ENCODE measurements around the gene THAP3.

The THAP3 gene

DNA sequence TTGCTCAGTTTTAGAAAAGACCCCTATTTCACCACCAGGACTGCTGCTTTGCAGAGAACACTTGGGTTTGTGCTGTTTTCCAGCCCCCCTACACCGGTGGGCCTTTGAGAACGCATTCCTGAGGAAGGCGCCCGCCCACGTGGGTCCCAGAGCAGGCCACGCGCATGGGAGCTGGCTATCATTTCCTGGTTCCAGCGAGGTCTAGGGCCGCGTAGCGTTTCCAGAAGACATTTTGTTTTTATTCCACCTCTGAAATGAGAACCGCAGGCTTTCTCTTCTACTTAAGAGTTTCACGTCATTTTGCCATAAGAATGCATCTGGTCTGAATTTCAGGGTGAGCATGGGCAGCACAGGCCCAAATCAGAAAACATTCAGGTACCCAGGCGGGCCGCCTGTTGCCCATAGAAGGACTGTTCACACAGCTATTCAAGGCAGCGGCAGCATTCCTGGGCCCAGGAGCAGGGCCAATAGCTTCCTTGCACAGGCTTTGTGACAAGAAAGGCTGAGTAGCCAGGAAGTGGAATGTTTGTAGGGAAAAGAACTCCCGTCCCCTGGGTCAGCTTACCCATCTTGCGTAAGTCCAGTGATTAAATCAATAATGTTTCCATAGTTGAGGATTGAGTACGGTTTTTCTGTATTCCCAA is 20.6 kb upstream of the THAP3 start:
- in situ Hi-C loops (cut with MboI; ENCODE audit: low sequenced_read_pairs), result no loop called here

DNA sequence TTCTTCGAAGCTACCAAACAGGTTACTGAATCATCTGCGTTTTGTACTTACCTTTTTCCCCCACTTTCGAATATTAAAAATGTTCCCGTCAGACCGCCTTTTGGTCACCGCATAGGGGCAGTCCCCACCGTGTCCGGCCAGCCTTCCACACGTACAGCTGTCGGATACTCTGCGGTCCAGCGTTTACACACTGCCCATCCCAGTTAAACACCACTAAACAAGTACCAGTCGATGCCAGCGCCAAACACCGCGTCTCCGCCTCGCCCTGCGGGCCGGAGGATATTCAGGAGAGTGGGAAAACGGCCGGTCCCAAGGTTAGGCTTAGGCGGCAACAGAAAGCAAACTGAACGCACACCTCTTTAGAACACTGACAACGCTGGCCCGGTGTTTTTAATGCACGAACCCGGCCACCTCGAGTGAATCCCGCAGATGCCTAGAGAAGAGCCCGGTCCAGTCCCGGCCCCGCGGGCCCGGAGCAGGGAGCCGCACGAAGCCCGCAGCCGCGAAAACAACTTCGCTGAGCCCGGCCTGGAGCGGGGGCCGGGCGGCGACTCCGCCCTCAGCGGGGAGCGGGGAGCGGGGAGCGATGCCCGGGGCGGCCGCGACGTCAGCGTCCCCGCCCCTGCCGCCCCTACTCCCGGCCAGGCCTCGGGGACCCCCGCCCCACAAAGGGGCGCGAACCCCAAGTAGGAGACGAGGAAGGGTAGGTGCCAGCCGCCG is 11.9 kb upstream of the THAP3 start:
- in situ Hi-C loops (cut with MboI; ENCODE audit: low sequenced_read_pairs), result no loop called here

DNA sequence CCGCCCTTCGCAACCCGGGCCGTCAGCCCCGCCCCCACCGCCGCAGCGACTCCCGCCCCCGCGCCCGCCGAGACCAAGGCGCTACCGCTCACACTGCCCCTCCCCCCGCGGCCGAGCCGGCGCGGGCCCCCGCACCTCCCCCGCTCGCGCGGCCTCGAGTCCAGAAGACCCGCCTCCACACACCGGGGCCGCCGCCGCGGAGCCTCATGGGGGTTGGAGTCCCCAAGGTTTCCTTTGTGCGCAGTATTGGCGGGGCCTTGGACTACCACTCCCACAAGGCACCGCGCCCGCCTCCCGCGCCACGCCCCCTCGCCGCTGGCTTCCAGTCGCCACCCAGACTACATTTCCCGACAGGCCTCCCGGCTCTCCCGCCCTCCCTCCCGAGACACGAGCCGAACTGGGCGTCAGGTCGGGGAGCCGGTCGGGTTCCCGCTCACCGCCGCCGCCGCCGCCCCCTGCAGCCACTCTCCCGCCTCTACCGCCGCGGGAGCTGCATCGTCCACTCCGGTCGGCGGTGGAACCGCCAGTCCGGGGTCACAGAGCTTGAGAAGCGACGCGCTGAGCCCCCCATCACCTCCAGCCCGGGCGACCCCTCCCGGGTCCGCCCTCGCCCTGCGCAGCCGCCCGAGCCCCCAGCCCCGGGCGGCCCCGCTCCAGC is 11.2 kb upstream of the THAP3 start, which contains the start of gene PHF13:
TSS of gene PHF13 (plus strand) at position 371 of the 658 bp plus-strand sequence. CDS start 336 bp downstream, outside the sequence.
- in situ Hi-C loops (cut with MboI; ENCODE audit: low sequenced_read_pairs), result no loop called here

- in situ Hi-C loops (cut with MboI; ENCODE audit: low sequenced_read_pairs), result no loop called here
These were observed 10.4 kb upstream of the THAP3 start for GRCh38 chr1:6614019-6614928.

- in situ Hi-C loops (cut with MboI; ENCODE audit: low sequenced_read_pairs), result no loop called here
These were observed 9.5 kb upstream of the THAP3 start for GRCh38 chr1:6614929-6615785.

- in situ Hi-C loops (cut with MboI; ENCODE audit: low sequenced_read_pairs), result no loop called here
These were observed 5.6 kb upstream of the THAP3 start for GRCh38 chr1:6619045-6619444.

DNA sequence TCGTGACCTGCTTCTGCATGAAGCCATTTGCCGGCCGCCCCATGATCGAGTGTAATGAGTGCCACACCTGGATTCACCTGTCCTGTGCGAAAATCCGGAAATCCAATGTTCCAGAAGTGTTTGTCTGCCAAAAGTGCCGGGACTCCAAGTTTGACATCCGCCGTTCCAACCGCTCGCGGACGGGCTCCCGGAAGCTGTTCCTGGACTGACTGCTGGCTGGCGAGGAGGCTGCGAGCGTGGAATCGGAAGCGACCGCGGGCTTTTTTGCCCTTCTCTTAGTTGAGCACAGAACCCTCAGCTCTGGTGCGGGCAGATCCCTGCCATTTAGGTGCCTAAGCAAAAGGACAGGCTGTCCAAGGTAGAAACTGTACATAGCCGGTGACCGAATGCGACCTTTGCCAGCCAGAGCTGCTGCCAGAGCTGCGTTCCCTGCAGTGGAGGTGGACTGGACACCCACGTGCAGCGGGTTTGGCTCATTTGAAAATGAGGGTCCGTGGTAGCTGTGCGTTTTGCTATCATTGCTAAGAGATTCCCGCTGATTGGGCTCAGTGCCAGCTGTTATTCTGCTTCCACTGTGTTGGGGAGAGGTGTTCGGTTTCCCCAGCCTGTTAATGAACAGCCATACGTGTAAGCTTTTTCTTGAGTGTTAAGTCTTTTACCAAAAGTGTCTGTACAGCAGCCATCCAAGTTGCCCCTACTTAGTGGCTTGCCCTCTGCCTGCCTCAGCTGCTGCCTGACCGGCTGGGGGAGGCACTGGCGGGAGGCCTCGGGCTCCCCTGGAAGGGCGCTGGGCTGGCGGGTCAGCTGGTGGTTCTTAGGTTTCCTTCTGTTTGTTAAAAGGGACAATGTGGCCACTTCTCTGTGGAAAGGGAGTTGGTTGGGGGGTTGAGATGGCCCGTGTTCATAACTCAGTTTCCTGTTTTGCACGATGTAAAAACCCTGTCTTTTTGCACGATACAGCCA is 3.0 kb upstream of the THAP3 start:
- in situ Hi-C loops (cut with MboI; ENCODE audit: low sequenced_read_pairs), result no loop called here

GRCh38 chr1:6622396-6623152 is 2.1 kb upstream of the THAP3 start:
- in situ Hi-C loops (cut with MboI; ENCODE audit: low sequenced_read_pairs), result no loop called here

DNA sequence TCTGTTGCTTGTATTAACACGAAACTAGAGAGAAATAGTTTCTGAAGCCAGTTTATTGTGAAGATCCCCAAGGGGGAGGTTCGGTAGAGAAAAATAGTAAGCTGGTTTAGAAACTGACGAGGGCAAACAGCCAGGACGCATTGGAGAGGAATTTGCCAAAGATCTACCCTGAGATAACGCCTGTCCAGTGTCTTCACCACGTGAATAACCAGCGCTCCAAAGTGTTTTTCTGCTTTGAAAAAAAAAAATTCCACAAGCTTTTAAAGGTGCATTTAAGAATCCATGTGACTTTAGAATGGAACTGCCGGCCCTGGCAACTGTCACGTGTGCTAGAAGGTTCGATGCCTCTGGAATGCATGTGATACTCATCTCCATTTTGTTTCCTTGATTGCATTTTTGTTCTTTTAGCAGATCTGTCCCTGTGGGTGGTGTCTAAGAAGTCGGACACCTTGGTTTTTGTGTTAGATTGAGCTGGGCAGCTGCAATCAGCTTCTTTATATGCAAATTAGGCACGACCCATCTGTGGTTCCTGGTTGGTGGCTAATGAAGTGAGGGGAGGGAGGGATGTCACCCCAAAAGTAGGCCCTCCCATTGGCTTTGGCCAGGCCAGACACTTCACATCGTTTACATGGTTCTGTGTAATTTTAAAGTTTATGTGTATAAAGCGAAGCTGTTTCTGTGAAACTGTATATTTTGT is 1.3 kb upstream of the THAP3 start:
- in situ Hi-C loops (cut with MboI; ENCODE audit: low sequenced_read_pairs), result no loop called here

GRCh38 chr1:6625584-6626149 is 999 bp downstream of the THAP3 start:
- in situ Hi-C loops (cut with MboI; ENCODE audit: low sequenced_read_pairs), result no loop called here

GRCh38 chr1:6627031-6627430 is 2.4 kb downstream of the THAP3 start:
- in situ Hi-C loops (cut with MboI; ENCODE audit: low sequenced_read_pairs), result no loop called here

- in situ Hi-C loops (cut with MboI; ENCODE audit: low sequenced_read_pairs), result no loop called here
These were observed 3.3 kb downstream of the THAP3 start for GRCh38 chr1:6627841-6628545.

DNA sequence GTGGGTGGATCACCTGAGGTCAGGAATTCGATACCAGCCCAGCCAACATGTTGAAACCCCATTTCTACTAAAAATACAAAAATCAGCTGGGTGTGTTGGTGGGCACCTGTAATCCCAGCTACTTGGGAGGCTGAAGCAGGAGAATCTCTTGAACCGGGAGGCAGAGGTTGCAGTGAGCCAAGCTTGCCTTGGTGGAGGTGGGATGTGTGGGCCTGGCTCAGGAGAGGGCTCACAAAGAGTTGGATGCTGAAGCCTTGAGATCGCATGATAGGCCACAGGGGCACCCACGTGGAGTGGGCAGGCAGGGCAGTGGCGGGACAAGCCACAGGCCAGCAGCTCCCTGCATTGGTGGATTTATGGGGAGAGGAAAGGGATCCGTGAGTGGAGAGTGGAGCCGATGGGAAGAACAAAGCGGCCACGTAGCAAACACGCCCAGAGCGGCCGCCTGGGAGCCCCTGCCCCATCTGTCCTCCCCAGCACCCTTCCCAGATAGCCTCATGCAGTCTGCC is 4.4 kb downstream of the THAP3 start:
- in situ Hi-C loops (cut with MboI; ENCODE audit: low sequenced_read_pairs), result no loop called here

- in situ Hi-C loops (cut with MboI; ENCODE audit: low sequenced_read_pairs), result no loop called here
These were observed 5.4 kb downstream of the THAP3 start for GRCh38 chr1:6630027-6630426.

GRCh38 chr1:6631058-6631457 is 6.4 kb downstream of the THAP3 start:
- in situ Hi-C loops (cut with MboI; ENCODE audit: low sequenced_read_pairs), result no loop called here

Data from HL-60/S4 treated with retinoic acid at 250 ng/mL for 4 days and 3 days (cell line).